Islet precursor cell (in vitro differentiated cells): Measurements from ENCODE around the gene ISM2.

Source experiments
- DNase-seq: peaks from one replicate; pipeline ENCODE4 v3.0.0-alpha.2; 2018

ISM2 gene

DNA sequence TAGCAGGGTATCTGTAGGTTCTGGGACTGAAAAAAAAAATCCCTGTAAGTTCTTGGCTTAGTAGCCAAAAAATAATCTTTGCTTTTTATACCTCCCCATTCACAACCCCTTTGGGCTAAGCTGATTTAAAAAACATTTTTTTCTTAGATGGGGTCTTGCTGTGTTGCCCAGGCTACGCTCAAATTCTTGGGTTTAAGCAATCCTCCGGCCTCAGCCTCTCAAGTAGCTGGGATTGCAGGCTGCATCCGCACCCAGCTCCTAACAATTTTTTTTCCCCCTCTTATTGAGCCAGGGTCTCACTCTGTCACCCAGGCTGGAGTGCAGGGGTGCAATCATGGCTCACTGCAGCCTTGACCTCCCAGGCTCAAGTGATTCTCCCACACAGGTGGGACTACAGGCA, 9.1 kb upstream of the ISM2 start:
- no peak for DNase-seq

DNA sequence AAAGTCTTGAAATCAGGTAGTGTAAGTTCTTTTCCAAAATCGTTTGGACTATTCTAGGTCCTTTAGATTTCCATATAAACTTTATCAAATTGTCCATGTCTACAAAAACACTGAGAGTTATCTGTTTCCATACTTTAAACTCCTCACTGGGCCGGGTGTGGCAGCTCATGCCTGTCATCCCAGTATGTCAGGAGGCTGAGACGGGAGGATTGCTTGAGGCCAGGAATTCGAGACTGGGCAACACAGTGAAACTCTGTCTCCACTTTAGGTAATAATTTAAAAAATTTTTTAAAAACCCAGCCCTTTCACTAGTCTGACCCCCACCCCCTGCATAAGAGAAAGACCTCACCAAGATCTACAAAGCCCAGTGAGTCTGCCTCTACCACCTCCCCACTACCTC, 6.4 kb upstream of the ISM2 start:
- peak; percentile 32 for DNase-seq

DNA sequence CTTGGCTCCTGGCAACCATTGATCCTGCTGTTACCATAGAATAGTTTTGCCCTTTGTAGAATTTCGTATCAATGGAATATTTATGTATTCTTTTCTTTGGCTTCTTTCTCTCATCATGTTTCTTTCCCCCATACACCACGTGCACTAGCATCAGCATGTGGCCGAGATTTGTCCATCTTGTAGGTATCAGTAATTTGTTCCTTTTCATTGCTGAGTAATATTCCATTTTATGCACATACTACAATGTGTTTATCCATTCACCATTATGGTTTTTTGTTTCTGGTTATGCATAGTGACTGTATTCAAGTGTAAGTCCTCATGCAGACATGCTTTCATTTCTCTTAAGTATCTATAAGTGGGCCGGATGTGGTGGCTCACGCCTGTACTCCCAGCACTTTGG, 4.5 kb upstream of the ISM2 start:
- DNase-seq = peak; percentile 7

DNA sequence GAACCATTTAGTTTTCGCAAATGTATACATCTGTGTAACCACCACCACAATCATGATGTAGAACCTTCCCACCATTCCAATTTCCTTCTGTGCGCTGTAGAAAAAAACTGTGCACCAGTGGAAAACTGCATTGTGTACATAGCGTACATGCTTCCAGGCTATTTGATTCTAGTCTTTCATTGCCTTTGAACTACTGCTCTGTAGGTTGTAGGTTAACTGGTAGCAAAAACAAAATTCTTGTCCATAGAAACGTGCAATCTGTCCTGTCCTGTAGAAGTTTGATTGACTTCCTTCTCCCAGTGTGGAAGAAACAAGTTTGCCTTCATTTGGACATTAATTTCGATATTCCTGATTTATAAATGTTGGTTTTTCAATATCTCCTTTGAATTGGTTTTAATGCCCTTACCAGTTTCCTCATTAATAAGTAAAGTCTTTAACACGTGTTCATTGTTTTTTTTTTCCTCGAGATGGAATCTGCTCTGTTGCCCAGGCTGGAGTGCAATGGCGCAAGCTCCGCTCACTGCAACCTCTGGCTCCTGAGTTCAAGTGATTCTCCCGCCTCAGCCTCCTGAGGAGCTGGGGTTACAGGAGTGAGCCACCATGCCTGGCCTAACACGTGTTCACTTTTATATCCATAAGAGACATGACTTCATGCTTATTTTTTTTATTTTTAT, 3.6 kb upstream of the ISM2 start:
- peak; percentile 13 for DNase-seq

DNA sequence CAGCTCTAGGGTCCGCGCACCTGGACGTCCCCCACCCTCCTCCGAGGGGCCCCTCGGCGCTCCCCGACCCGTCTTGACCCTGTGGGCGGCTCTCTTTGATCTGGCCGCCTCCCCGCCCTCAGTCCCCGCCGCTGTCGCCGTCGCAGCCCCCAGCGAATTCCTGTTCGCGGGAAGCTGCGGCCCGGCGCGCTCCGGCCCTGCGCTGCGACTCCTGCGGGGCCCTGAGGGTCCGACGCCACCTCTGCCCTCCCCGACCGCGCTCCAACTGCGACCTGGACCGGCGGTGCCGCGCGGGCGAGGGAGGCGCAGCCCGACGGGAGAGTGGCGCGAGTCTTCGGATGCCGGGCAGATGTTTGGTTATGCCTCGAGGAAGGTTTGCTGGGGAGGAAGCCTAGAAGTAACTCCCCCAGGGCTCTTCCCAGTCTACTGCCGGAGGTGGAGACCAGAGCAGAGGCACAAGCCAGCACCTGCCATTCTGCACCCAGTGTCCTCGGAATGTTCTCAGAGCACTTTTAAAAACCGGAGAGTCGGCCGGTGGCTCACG, 440 bp upstream of the ISM2 start:
- DNase-seq = peak; percentile 67

DNA sequence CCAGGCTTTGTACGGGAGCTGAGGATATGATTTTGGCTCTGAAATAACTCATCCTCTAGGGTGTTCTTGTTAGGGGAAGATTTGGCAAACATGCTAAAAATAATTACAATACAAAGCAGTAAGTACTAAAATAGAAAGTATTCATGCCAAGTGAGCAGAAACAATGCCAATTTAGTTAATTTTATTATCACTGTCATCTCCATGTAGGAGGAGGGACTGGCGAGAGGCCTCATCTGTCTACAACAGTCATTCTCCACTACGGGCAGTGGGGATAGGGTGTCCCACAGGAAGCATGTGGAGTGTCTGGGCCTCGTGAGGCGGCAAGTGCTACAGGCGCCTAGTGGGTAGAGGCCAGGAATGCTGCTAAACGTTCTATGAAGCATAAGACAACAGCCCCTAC, 3.3 kb downstream of the ISM2 start:
- no peak for DNase-seq

DNA sequence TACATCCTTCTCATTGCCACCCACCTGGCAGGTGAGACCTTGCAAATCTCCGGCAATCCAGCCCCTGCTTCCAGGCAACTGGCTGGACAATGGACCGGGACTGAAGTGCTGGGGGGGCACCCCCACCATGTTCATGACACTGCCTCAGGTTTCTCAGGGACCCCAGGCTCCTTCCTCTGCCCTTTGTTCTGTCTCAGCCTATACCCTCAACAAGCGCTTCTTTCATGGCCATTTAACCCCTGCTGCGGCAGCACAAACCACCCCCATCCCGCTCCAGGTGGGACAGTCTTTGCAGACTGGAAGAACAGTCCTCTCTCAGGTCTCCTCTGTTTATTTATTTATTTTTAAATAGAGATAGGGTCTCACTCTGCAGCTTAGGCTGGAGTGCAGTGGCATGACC, 7.6 kb downstream of the ISM2 start:
- no peak for DNase-seq

DNA sequence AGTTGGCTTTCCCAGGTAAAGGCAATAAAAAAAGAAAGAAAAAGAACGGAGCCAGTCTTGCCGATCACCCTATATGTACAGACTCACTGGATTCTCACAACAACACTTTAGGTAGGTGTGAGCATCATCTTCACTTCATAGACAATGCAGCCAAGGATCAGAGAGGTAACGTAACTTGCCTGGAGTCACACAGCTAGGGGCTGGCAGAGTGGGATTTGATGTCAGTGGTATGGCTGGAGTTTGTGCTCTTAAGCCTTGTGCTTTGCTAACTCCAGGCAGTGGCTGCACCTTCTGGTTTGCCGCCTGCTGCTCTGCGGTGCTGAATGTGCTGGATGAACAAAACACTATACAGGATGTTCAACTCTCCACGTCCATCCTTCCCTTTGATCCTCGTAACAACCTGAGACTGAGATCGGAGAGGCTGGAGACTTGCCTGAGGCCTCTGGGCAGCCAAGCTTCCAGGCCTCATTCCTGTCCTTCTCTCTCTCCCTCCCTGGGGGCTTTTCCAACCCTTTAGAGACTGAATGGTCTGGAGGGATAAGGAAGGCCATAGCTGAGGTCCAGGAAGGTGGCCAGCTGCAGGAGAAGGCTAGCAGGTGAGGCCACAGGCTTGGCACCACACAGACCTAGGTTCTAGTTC, 8.1 kb downstream of the ISM2 start:
- DNase-seq = peak; percentile 78

DNA sequence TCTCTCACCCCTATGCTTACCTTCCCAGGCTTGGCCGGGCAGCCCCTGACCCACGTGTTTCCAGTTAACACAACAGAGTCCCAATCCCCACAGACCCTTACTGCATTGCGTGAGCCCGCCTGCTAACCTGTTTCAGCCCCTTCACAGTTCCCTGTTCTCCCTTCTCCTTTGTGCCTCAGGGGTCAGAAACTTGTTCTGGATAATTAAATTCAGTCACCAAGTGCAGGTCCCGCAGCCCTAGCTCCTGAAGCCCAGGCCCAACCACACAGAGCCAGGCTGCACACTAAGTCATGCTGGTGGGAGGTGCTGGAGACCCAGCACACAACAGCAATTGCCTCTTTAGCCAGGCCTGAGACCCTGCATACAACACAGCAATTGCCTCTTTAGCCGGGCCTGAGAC, 9.6 kb downstream of the ISM2 start:
- DNase-seq = no peak

DNA sequence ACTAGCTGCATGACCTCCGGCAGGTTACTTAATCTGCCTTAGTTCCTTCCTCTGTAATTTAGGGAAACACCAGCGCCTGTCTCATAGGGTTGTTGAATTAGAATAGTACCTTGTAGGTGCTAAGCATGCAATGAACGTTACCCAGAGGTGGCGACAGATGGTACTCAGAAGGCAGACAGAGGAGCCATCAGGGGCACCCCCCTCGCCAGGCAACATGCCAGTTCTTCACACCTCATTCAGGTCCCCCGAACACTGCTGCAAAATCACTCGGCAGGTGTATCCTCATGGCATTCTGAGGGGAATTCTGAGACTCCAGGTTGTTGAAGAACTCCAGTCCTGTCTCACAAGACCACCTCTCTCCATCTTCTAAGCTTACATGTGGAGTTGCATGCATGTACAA, 10.1 kb downstream of the ISM2 start:
- no peak for DNase-seq

DNA sequence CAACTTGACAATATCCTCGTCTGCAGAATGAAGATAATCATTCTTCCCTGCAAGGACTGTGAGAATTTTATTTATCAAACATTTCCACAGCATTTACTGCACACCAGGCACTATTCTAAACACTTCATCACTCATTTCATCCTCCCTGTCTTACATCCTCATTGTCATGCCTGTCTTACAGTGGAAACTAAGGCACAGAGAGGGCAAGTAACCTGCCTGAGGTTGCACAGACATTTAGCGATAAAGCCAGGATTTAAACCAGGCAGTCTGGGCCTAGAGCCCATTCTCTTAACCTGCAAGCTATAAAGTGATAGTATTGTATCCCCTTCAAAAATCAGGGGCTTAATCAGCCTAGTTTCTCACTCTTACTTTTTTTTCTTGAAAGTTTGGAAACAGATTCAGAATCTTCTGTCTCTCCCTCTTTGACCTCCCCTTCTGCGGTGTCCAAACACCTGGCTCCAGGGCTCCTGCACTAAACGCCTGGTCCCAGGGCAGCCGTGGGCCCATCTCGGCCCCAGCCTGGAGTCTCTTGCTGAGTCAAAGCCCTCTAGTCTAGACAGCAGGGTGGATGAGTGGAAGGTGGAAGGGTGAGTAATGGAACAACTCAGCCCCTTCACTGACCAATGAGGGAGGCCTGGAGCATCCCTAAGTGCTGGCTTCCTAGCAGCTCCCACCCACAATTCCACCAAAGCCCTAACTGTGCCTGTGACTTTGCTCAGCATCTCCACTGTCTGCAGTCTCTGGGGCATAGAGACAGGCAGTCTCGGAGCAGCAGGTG, 12.5 kb downstream of the ISM2 start:
- DNase-seq = peak; percentile 92

DNA sequence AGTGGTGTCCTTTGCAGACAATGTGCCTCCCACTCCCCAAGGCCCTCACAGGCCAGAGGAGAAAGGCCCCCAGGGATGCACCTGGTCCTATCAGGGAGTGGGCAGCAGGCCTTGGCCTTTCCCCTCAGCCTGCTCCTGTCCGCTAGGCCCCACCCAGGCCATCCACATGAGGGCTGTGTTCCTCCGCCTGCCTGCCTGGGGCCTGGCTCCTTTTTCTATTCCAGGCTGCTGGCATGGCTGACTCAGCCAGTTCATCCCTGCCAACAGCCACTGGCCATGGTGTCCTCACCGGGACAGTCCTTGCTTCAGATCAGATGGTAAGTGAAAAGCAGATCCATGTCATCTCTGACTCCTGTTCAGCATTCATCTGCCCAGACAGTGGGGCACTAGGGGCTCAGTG, 13.4 kb downstream of the ISM2 start:
- DNase-seq = no peak

DNA sequence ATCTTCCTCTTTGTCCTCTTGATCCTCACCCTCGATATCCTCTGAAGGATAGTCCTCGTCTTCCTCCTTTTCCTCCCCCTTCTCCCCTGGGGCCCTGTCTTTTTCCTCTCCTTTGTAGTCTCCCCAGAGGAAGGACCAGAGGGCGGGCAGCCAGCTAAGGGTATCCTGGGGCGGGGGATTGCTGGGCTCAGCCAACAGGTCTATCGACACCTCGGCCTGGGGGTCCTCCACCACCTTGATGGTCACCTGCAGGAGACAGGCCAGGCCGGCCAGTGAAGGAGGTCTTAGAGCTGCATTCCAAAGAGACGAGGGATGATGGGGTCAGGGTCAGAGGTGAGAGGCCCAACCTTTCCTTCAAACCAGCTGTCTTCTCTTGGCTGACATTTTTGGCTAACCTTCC, 16.2 kb downstream of the ISM2 start:
- DNase-seq = no peak

DNA sequence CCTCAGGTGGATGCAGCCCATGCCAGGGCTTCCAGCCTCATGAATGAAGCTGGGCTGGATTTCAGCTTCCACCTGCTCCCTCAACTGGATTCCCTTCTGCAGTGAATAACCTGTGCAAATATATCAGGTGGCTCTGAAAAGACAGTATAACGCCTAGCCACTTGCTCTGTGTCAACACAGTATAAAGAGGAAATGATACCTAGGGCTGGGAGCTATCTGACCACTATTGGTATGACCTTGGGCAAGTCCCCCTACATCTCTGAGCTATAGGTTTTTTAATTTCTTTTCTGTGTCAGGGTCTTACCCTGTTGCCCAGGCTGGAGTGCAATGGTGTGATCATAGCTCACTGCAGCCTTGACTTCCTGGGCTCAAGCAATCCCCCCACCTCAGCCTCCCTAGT, 19.8 kb downstream of the ISM2 start:
- DNase-seq = no peak

DNA sequence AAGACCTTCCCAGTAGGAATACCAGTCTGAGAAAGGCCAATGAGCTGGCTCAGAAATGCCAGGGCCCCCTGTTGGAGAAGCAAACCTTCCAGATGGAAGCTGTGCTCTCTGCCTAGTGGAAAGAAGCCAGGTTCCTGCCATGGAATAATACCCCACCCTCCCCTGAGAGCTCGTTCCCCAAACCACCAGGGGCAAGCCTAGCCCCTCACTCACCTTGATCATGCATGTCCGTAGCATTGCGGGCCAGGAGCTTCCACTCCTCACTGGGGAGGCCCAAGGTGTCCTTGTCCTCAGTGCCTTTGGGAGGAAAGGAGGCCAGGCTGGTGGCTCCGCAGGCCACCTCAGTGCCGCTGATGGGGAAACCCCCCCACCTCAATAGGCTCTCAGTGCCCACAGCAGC, 20.6 kb downstream of the ISM2 start:
- DNase-seq = no peak

DNA sequence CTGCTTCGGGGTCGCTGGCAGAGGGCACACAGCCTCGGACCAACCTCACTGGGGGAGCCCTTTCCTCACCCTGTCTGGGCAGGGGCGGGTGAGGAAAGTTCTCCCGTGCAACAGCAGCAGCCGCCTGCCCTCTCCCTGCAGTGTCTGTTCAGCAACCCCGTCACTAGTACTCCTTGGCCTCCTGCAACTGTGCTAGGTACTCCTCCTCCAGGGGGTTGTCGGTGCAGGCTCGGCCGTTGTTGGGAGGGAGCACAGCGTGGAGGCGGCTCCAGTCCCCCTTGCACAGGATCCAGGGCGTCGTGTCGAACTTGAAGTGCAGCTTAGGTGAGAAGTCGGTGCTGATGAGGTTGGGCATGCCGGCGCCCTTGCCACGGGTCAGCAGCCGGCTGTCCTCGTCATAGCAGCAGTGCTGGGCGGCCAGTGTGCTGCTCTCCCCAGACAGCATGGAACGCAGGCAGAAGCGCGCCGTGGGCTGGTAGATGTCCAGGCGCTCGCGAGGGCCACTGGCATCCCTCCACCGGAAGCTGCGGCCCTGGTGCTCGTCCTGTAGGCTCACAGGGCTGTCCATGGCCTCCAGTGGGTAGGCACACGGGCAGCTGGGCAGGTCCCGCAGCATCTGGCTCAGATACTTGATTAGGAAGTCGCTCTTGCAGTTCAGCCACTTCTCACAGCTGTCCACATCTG, 23.0 kb downstream of the ISM2 start:
- peak; percentile 43 for DNase-seq

DNA sequence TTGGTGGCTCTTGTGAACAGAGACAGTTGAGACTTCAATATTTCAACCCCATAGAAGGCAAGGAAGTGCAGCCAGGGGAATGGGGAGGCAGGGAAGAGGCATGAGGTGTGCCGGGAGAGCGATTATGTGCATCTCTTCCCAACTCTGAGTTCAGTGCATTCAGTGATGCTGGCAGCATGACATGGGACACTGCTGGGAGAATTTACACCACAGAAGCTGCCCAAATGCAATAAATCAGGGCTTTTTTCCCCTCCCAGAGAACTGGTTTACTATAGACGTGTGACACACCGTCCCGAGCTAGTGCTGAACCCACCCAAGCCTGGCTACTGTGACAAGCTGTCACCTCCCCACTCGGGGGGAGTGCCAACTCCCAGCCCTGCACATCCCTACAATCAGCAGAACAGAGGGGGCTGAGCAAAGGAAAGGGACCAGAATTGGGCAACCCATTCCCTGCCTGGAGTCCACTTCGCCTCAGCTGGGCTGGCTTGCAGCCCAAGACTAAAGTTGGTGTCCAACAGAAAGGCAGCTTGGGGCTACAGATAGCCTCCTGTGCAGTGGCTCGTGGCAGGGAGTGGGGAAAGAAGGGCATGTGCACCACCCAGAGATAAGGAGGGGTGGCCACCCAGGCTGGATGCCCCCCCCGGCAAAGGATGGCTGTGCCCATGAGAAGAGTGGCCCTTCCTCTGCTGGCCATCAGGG, 24.0 kb downstream of the ISM2 start:
- DNase-seq = no peak

DNA sequence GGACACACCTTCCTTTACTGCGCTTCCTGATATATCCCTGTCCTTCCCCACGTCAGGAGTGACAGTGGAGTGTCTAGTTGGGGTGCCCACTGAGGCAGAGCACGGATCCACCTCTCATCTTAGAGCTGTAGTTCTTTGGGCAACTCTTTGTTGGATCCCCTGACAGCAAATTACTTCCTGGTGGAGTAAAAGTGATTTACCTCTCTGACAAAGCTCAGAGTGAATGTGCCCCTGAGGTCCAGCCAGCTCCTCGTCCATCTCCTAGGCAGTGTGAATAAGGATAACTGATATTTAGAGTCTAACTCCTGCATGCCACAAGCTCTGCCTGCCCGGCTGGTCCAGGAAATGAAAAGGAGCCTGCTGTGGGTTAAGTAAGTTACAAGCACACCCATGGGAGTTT, 24.7 kb downstream of the ISM2 start:
- DNase-seq = no peak

DNA sequence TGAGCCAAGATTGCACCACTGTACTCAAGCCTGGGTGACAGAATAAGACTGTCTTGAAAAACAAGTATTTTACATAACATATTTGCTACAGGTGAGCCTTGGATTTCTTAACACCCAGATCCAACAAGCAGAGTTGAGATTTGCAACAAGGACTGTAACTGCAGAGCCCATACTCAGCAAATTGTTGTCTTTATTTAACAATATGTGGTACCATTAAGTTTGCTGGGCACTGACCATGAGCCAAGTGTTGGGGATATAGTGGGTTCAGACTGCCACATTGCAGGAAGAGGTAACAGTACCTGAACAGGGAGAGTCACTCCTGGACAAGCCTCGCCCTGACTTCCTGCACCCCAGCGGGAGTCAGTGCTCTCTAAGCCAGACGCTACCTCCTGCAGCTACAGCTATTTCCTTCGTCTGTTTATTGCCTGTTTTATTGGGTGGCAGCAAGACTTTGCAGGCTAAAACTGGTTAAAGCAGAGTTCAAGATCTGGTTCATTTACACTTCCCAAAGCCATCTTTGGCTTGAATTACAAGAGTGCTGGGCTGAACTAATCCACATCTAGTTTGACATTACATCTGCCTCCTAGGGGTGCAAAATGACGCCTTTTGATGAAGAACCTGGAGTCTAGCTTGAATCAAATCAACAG, 28.3 kb downstream of the ISM2 start:
- DNase-seq = peak; percentile 60

DNA sequence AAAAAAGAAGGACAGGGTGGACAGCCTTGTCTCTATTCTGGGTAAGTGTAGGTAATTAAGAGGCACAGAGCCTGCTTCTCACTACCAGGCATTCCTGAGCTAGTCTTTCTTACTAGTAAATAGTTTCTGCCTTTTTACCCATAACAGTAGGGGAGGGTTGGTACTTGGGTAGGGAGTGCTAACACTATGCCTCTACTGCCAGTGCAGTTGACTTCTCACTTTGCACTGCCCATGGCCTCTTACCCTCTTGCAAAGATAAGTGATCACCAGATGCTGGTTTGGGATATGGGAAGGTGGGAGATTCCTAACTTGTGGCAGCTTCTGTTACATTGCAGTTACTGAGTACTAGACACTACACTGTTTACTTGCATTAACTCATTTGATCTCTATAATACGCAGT, 29.1 kb downstream of the ISM2 start:
- no peak for DNase-seq

DNA sequence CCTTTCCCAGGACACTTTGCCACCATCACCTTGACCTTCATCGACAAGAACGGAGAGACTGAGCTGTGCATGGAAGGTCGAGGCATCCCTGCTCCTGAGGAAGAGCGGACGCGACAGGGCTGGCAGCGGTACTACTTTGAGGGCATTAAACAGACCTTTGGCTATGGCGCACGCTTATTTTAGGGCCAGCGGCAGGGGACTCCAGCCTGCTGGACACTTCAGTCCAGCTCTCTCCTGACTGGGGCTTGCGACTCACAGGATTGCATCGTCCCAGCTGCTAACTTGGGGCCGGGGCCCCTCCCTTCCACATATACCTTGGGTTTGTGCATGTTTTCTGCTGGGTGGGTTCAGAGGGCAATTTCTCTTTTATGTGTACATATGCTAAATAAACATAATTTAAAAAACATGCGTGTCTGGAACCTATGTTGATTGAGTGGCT, 29.5 kb downstream of the ISM2 start:
- DNase-seq = peak; percentile 52

DNA sequence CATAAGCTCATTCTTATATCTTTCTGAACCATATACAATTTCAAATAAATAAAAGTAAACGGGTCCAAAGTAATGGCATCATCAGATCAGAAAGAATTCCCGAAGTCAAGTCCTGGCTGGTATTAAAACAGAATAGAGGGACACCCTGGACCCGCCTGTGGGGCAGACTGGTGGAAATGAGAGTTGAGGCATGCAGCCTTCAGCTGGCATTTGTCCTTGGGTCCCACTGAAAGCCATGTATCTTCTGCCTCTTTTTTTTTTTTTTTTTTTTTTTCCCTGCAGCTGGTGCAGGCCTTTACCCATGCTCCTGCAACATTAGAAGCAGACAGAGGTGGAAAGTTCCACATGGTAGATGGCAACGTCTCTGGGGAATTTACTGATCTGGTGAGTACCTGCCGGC, 30.8 kb downstream of the ISM2 start:
- no peak for DNase-seq
